Stimulated activated CD4-positive, alpha-beta T cell treated with anti-CD3 and anti-CD28 coated beads, Interleukin-1b, Interleukin-23, amount 100 ng/mL, for 48 hours (primary cell): ENCODE results near the gene ABI1.

Experiments used
- DNase-seq: peaks from one replicate; pipeline ENCODE4 v3.0.0-alpha.2; 2020

Gene ABI1

DNA sequence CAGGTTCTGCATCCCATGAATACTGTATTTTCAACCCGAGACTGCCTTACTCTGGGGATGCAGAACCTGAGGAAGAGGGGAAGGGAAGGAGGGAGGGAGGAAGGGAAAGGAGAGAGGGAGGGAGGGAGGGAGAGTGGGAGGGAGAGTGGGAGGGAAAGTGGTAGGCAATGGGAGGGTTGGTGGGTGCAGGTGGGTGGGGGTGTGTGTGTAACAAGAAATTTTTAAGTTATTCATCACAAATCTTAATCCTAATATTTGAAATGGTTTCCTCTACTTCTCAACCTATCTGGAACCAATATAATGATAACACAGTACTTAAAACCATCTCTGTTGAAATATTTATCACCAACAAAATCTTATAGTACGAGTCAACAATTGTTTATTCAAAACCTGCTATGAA lies 95.2 kb downstream of the ABI1 start:
- DNase-seq = no peak

DNA sequence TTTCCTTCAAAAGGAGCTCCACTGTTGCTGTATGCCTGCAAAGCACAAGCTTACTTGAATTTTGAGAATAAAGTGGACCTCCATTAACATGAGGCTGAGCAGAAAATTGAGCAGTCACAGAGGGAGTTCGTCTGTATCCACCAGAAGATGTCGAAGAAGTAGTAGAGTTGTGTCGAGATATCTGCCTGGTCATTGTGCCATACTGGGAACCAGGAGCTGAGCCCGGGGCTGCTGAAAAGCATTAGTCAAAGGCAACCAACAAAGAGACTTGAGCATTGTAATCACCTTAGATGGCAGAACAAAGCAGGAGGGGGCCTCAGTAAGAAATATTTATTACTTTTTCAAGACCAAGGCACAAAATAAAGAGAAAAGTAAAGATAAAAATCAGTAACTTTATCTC lies 101.8 kb downstream of the ABI1 start:
- DNase-seq = no peak

DNA sequence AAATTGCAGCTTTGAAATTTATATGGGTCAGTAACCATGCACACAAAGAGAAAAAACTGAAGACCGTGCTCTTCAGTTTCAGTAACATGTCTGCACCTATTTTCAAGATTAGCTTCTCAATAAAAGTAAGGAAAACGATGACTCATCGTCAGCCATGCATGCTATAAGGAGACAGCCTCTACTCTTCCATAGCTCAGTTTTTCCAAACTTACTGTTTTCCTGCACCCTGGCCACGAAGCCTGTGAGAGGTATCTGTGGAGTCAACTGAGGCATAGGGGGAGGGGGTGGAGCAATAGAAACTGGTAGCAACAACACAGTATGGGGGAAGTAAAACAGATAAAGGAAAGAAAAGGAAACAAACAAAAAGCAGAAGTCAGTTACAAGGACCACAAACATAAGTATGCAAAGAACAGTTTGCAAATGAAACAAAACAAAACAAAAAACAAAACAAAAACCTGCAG lies 105.3 kb downstream of the ABI1 start:
- DNase-seq = no peak

DNA sequence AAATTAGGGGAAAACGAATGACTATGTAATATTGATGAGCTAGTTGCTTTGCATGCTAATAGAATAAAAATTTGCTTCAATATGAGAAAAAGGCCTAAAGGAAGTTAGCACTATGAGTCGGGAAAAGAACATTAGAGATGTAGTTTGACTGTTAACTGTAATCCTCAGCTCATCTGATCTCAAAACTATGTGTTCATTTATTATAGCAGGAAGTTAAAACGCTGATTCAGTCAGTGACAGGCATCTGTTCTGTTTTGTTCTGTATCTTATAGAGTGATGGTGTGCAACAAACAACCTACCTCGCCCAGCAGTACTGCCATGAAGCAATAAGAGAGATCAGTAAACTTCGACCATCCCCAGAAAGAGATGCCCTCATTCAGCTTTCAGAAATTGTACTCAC lies 114.7 kb downstream of the ABI1 start:
- DNase-seq = no peak

DNA sequence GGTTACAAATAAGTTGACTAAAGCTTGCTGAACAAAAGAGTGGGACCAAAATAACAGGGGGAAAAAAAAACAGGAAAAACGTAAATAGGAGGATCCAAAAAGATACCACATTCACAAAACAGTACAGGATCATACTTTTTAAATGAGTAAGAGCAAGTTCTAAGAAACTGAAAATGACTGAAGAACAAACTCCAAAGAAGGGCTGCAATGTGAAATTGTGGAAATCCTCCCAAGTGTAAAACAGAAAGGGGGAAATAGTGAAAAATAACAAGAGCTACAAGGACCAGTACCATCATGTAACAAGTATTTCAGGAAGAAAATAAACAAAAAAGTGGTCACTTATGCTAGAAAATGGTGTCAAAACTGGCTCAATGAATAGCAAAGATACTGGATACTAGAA lies 116.9 kb downstream of the ABI1 start:
- no peak for DNase-seq

DNA sequence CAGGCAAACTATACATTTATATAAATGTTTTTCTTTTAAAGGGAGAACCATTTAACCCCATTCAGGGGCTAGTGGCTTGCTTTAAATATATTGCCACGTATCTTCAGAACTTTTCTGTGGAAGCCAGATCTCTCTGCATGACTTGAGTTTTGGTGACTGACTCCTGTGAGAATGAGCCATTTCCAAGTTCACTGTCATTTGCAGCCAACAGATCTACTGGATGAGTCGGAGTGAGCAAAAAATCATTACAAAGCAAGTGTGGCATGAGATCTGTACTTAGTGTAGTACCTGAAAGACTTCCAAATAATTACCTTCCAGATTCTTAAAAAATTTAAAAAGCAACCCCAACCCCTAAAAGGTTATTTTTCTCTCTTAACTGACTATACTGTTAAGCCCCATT lies 117.7 kb downstream of the ABI1 start:
- DNase-seq = no peak

DNA sequence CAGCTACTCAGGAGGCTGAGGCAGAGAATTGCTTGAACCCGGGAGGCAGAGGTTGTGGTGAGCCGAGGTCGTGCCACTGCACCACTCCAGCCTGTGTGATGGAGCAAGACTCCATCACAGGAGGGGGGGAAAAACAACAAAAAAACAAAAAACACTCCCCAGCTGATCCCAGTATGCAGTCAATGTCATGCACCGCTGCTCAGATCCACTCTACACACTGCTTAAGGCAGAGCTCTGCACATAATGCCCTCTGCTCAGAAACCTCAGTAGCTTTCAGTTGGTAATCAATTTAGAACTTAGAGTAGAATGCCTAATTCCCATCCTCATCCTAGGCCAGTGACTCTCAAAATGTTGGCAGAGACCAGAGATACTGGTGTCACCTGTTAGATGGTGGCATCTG lies 119.4 kb downstream of the ABI1 start:
- DNase-seq = no peak

DNA sequence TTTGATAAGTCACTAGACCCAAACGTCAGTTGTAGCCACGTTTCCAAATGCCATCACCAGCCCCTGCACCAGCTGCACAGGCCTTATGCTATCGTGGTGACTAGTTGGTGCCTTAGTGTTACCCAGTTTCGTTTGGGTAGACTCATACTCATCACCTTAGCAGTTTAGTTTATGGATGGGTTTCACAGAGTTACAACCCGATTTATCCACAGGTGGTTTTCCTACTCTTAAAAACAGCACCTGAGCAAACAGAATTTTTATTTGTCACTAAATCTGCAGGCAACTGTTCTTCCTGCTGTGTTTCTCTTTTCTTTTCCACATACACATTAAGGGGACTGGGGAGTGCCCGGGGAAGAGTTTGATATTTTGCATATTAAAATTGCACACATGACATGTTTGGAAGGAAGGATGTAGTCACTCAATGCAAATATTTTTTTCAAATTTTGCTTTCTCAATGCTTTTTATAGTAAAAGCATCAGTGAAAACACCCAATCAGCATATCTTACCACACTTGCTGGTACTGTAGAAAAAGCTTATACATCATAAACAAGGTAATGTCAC lies 121.6 kb downstream of the ABI1 start:
- DNase-seq = peak; percentile 61

DNA sequence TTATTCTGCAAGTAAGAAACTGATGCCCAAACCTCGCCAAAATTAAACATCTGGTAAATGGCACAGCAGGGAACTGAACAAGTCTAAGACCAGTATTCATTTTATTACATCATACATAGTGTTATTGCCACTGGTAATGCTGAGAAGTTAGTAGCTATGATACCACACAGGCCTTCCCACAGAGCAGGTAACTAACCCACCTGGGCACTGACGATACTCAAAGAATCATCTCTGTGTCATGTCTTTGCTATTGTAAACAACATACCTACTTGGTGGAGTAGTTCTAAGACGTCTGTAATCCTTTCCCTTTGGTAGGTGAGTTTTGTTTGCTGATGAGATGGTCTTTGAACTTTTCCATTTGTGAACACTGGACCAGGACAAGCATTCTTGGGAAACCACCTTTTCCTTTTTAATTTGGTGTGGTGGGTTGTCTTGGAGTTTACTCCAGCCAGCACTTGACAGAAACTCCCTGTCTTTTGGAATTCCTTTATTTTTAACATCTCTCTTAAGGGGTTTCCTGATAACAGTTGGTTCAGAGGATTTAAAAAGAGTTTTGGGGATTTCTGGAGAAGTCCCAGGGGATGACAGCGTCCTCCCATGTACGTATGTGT lies 122.4 kb downstream of the ABI1 start:
- DNase-seq = no peak

DNA sequence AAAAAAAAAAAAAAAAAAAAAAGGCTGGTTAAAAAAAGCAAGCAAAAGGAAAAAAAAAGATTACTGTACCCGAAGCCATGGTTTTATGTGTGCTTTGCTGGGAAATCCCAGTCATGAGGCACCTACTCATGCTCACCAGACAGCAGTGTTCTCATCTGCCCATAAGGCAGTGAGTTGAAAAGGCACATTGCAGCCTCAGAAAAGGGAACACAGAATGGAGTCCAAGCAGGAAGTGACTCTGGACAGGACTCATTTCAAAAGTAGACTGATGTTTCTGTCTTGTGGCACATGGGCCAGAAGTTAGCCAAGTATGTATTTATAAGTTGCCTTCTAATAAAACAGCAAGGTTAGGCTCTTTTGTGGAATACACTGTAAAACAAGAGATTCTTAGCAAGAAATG lies 123.0 kb downstream of the ABI1 start:
- DNase-seq = peak; percentile 68

DNA sequence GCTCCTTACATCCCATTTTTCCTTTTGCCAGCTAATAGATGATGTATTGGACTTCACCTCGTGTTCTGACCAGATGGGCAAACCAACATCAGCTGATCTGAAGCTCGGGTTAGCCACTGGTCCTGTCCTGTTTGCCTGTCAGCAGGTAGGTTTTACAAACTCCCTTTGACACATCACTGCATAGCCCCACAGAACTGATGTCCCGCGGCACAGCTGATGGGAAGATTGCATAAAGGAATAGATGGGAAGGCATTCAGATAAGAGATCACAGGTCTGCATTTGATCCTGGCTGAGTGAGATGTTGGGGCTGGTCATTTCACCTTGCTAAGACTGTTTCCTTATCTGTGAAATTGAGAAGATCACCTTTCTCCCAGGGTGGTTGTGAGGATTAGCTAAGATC lies 125.3 kb downstream of the ABI1 start:
- no peak for DNase-seq

DNA sequence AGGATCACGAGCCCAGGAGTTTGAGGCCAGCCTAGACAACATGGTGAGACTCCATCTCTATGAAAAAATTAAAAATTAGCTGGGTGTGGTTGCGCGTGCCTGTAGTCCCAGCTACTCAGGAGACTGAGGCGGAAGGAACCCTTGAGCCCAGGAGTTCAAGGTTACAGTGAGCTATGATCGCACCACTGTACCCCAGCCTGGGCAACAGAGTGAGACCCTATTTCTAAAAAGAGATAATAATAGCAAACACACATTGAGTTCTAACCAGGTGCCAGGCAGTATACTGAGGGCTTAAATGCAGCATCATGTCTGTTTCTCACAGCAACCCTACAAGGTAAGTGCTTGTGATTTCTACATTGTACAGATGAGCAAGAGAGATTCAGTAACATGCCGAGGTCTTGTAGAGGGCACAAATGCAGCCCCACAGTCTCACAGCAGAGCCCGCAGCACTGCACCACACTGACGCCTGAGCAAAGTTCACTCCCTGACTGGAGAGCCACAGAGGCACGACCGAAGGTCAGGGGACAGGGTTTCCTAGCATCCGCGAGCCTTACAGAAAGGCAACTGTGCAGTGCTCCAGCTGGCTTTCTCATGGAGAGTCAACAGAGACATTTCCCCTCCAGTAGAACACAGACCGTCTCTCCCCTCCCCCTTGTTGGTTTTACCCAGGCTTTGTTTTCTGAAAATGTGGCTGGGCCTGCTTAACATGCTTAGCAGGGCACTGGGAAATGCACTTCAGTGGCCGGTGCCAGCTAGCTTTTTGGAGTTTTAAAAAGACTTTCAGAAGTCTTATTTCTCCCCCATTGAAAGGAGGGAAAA lies 126.8 kb downstream of the ABI1 start:
- DNase-seq = no peak

DNA sequence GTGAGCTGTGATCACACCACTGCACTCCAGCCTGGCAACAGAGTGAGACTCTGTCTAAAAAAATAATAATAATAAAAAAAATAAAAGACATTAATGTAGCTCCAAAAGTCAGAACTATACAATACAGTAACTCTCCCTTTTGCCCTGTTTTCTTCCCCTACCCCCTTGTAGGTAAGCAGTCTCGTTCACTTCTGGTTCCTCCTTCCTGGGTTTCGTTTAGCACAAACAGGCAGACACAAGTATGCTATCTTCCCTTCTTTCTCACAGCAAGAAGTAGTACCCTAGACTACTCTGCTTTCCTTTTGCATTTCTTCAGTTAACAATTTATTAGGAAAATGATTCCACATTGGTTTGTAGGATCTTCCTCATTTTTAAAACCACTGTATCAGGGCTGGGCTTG lies 130.2 kb downstream of the ABI1 start:
- DNase-seq = no peak

DNA sequence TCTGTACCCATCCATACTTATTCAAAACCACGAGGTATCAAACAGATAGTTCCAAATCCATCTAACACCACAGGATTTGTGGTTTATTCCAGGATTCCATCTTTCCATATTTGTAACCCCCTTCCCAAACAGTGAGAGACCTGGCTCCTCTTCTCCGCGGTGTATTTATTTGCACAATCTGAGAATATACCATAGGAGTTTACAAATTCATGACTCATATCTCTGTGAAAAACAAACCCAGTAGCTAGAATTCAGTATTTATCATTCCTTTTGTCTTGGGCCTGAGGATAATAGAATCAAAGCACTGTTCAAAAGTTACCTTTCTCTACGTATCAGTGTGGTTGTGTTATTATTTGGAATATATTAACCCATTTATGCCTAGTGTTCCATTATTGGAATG lies 131.4 kb downstream of the ABI1 start:
- DNase-seq = no peak

DNA sequence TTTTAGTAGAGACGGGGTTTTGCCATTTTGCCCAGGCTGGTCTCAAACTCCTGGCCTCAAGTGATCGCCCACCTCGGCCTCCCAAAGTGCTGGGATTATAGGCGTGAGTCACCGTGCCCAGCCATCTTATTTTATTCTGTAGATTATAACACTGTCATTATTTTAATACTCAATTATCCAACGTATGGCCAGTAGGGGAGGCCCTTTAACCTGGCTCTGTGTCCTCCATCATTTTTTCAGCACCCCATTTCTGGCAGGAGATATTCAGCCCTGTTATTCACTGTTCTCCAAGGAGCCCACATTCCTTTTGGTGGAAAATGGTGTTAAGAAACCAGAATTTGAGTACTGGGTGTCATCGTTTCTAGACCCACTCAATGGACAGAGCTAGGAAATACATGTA lies 131.8 kb downstream of the ABI1 start:
- DNase-seq = no peak

DNA sequence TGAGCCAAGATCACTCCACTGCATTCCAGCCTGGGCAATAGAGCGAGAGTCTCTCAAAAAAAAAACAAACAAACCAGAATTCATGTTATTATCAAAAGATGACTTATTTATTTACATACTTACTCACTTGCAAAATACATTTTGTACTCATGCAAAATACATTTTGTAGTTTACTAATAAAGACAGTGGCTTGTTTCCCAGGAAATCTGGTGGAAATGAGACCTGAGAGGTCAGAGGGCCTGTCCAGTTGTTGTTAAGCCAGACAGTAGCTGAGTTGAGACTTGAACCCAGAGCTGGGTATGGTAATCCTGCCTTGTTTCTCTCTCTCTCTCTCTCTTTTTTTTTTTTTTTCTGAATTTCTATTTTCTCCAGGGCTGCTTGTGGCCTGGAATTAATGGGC lies 133.8 kb downstream of the ABI1 start:
- no peak for DNase-seq

DNA sequence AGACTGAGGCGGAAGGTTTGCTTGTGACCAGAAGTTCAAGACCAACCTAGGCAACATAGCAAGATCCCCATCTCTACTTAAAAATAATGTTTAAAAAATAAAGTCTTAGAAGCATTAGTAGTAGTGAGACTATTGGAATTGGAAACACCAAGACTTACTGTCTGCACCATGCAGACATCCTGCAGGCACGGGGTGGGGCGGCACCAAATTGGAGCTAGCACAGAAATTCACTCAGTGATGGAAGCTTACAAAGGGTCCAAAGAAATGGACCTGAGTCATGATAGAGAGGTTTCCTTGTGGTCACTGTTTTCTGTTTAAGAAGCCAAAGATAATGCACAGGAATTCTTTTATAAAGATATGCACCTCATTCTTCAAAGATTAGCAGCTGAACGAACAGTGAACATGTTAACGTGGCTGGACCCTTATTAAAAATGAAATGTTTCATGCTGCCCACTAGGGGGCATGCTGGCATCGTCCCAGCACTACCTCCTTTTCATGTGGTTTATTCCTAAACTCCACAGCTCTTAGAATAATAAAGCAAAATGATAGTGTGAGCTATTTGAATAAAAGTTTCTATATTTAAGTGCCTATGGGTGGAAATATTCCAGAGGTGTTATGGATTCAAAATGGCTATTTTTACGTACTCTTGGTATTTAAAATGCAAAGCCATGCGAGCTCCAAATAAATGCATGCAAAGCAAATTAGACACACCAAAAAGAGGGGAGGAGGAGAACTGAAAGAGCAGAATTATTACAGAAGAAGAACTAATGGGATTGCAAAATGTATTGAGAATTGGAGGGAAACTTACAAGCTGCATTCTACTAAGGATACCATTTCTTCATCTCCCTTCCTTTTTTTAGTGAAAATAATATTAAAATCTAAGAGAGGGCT lies 134.7 kb downstream of the ABI1 start:
- DNase-seq = no peak

DNA sequence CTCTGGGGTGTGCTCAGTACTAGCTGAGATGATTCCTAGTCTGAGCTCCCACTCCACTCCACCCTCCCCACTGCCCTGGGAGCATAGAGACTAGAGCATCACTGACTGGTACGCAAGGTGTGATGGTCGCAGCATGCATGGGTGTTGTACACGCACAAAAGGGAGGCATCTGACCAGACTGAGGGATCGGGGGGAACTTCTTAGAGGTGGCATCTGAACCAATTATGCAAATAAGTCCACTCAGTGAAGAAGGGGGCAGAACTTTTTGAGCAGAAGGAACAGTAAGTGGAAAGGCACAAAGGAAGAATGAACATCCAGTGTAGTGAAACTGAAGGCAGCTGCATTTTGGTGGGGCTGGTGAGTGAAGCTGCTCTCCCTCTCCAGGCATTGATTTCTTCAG lies 137.7 kb downstream of the ABI1 start:
- no peak for DNase-seq

DNA sequence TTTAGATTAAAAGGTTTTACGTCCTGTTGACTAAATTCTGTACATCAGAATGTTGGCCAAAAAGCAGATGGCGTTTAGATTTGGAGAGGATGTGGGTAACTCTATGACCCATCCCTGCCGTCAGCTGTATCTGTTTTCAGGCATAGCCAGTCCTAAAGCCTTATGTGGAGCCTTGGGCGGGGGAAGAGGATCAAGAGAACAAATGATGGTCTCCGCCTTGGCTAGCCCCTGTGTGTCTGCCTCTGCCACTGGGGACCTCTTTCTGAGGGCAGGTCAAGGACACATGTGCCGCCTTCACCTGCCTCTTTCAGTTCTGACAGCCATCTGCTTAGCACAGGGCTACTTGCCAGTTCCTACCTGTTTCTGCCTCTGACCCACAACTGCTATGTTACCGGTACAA lies 139.2 kb downstream of the ABI1 start:
- DNase-seq = no peak

DNA sequence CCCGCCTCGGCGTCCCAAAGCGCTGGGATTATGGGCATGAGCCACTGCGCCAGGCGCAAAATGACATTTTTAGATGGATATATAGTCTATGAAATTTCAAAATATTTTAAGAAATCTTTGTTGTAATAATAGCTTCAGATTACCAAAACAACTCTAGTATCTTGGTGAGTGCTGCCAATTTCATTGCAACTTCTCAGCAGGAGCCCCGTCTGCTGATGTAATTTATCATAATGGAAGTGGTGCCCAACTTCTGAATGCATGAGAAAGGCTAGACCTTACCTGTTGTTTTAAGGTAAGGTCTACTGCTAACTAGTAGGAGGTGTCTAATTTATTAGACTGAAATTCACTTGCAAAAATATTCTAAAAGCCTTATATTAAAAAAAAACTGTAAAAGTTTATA lies 143.3 kb downstream of the ABI1 start:
- DNase-seq = no peak

DNA sequence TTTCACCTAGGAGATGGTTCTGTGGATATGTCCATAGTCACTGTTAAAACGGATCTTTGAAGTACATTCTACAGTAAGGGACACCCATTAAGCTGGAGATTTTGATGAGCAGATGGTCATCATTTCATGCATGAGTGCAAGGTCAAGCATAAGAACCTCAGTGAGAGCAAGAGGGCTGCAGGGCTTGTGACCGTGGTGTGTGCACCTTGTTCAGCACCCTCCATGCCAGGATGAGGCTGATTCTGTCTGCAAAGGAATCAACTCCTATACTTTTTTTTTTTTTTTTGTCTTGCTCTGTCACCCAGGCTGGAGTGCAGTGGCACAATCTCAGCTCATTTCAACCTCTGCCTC lies 145.6 kb downstream of the ABI1 start:
- no peak for DNase-seq

DNA sequence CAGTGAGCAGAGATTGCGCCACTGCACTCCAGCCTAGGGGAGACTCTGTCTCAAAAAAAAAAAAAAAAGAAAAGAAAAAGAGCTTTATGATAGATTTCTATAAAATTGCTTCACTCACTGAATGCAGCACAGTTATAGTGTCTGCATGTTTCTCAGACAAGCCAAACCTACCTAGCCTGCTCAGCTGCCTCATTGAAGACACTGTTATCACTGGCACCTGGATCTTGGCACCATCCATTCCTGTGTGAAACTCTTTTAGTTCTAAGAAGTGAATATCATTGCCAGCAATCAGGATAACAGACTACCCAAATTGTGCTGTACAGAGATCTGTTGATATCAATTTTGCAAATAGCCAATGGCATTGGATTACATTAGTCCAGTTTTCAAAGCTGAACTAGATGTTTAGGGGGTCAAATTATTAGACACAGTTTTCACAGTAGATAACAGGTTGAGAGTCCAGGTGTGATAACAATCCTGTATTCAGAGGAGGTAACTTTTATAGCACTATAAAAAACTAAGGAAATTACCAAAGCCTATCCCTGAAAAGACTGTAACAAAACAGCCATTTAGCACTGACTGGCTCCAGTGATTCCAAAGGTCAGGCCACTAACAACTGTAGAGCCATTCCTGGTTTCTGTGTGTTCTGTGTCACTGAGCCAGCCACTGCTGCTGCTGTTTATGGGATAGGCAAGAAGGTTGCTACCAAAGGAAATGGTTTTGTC lies 146.2 kb downstream of the ABI1 start:
- DNase-seq = no peak

DNA sequence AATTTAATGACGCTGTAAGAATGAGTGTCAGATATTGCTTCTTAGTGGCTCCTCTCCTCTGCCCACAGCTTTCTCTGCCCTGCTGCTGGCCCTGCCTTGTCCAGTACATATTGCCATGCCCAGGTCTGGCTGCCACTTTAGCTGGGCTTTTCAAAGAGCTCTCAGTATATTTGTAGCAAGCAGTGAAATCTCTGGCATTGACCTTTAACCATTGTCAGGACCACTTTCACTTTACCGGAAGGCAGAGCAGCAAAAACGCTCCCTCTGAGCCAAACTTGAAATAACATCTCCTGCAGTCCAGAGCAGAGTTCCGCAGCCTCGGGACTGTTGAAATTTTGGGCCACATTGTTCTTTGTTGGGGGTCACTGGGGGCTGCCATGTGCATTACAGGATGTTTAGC lies 149.4 kb downstream of the ABI1 start:
- DNase-seq = no peak
